HFFc6 (cell line): Measurements from ENCODE around the gene ITGB6. TPM values are rescaled to one million over a fixed set of nuclear protein-coding genes. Genes with fewer than 3 reads are reported as not detected.
A peak's percentile ranks its signal among the peaks of the same experiment; 100 is the strongest.

Experiments used
- DNase-seq: peaks from one replicate; pipeline ENCODE4 v3.0.0-alpha.2; 2018
- H3K27ac Mint-ChIP-seq: 2 replicates; pipeline ENCODE4 v1.8.0; 2020; ENCODE audit warnings: mild to moderate bottlenecking, mixed read lengths
- H3K27me3 Mint-ChIP-seq: 2 replicates; pipeline ENCODE4 v1.8.0; 2021; ENCODE audit warnings: mild to moderate bottlenecking, moderate library complexity, mixed read lengths; ENCODE audit not compliant: insufficient read depth
- H3K36me3 Mint-ChIP-seq: 2 replicates; pipeline ENCODE4 v1.8.0; 2021; ENCODE audit warnings: low read depth, mixed read lengths
- H3K4me1 Mint-ChIP-seq: 2 replicates; pipeline ENCODE4 v1.8.0; 2020; ENCODE audit warnings: low read depth, mixed read lengths
- H3K4me3 Mint-ChIP-seq: 2 replicates; pipeline ENCODE4 v1.8.0; 2020; ENCODE audit warnings: mild to moderate bottlenecking, moderate library complexity, mixed read lengths
- H3K9me3 Mint-ChIP-seq: 2 replicates; pipeline ENCODE4 v1.8.0; 2020; ENCODE audit warnings: mild to moderate bottlenecking, mixed read lengths
- total RNA-seq, 6 experiments: library from RNA; stranded (reverse); fragmentation: NEBNext Ultra II Directional; extraction: Animal tissue kit (Norgen Biotek cat#: 25700); gene quantifications; 2 replicates in 1 of 6; 3 replicates in 5 of 6; pipeline ENCODE4 v1.2.3, GENCODE V29; 2021
- TF ChIP-seq, protein P1 (sequence below): fragments of 200-600 bp; sonication (generic); IDR thresholded peaks from 2 replicates; pipeline ENCODE4 v1.5.0; 2021; ENCODE audit warnings: antibody characterized with exemption, mild to moderate bottlenecking

The ITGB6 gene
- total RNA-seq, 6 experiments from 2014 or later: 0.33 TPM; not detected in 4

DNA sequence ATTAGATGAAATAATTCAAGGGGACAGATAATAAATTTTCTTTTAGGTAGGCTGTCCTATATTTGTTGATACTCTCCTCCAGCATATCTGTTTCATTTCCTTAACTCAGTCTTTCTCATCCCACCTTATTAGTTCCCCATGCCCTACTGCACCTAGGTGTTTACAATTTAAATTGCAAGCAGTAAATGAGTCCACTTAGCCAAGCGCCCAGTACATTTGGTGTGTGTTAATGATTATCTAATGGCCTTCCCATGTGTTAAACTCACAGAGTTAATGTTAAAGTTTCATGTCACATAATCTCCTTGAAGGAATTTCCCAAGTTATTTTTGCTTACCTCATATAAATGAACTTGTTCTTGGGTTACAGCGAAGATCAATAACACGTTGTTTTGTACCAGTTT lies 31.2 kb downstream of the ITGB6 start:
- Mint-ChIP-seq H3K36me3 (no peaks in the 10 kb centered on the region), H3K4me1 (peaks cover 16% of the 10 kb centered on the region), H3K27me3 (no peaks in the 10 kb centered on the region), H3K9me3 (no peaks in the 10 kb centered on the region), H3K4me3 (no peak overlapping the region), H3K27ac (no peak overlapping the region)
- TF ChIP-seq, protein P1, sequence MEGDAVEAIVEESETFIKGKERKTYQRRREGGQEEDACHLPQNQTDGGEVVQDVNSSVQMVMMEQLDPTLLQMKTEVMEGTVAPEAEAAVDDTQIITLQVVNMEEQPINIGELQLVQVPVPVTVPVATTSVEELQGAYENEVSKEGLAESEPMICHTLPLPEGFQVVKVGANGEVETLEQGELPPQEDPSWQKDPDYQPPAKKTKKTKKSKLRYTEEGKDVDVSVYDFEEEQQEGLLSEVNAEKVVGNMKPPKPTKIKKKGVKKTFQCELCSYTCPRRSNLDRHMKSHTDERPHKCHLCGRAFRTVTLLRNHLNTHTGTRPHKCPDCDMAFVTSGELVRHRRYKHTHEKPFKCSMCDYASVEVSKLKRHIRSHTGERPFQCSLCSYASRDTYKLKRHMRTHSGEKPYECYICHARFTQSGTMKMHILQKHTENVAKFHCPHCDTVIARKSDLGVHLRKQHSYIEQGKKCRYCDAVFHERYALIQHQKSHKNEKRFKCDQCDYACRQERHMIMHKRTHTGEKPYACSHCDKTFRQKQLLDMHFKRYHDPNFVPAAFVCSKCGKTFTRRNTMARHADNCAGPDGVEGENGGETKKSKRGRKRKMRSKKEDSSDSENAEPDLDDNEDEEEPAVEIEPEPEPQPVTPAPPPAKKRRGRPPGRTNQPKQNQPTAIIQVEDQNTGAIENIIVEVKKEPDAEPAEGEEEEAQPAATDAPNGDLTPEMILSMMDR: no peak
- no peak for DNase-seq

GRCh38 chr2:160167089-160167740 lies 32.9 kb downstream of the ITGB6 start:
- DNase-seq: no peak
- TF ChIP-seq, protein P1: no peak
- Mint-ChIP-seq H3K27ac (no peak overlapping the region), H3K9me3 (no peaks in the 10 kb centered on the region), H3K36me3 (no peaks in the 10 kb centered on the region), H3K4me1 (peaks cover 10% of the 10 kb centered on the region; the same call in 1 of the 2 replicates), H3K4me3 (no peak overlapping the region), H3K27me3 (no peaks in the 10 kb centered on the region; the same call in 1 of the 2 replicates)

DNA sequence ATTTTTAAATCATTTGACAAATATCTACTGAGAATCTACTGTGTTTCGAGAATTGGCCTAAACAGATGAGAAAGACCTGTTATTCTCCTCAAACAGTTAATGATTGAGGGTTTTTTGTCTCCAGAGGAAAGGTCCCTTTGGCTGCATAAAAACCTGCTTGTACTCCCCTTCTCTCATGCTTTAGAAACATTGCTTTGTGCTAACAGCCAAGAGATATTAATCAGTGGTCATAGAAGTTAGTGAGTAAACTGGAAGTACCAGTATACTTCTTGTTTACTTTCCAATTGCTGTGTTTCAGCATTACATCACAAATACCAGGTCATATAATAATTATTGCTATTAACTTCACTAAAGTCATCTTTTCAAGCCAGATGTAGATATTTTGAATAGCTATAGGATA lies 34.1 kb downstream of the ITGB6 start:
- DNase-seq: no peak
- Mint-ChIP-seq H3K9me3 (no peaks in the 10 kb centered on the region), H3K27me3 (no peaks in the 10 kb centered on the region; the same call in 1 of the 2 replicates), H3K4me3 (no peak overlapping the region), H3K4me1 (peaks cover 10% of the 10 kb centered on the region; the same call in 1 of the 2 replicates), H3K27ac (no peak overlapping the region), H3K36me3 (no peaks in the 10 kb centered on the region)
- TF ChIP-seq, protein P1: no peak

GRCh38 chr2:160165081-160165480 lies 35.0 kb downstream of the ITGB6 start:
- no peaks in the 10 kb centered on the region for H3K9me3 Mint-ChIP-seq
- H3K36me3 Mint-ChIP-seq: no peaks in the 10 kb centered on the region
- H3K27ac Mint-ChIP-seq: no peak overlapping the region
- no peak overlapping the region for H3K4me3 Mint-ChIP-seq
- TF ChIP-seq, protein P1: no peak
- no peaks in the 10 kb centered on the region; the same call in 1 of the 2 replicates for H3K27me3 Mint-ChIP-seq
- no peak for DNase-seq
- H3K4me1 Mint-ChIP-seq: peaks cover 10% of the 10 kb centered on the region; the same call in 1 of the 2 replicates

GRCh38 chr2:160157861-160158829 lies 41.9 kb downstream of the ITGB6 start:
- TF ChIP-seq, protein P1: no peak
- no peaks in the 10 kb centered on the region for H3K9me3 Mint-ChIP-seq
- no peaks in the 10 kb centered on the region for H3K36me3 Mint-ChIP-seq
- peak; percentile 26 for DNase-seq
- H3K4me3 Mint-ChIP-seq: no peak overlapping the region
- peaks cover 32% of the 10 kb centered on the region for H3K4me1 Mint-ChIP-seq
- H3K27ac Mint-ChIP-seq: 0 out of 2 replicates have a peak overlapping the region, but pooled peaks have one; percentile 12
- H3K27me3 Mint-ChIP-seq: no peaks in the 10 kb centered on the region; the same call in 1 of the 2 replicates
